ENCODE data around the gene PWP1. TPM values are rescaled to one million over a fixed set of nuclear protein-coding genes. Genes with fewer than 3 reads are reported as not detected.
"Not testable (repeated sequence)": the region's sequence is repeated elsewhere in the genome, so short reads cannot be mapped to it uniquely, and the experiment has no call there.

Gene PWP1
- total RNA-seq, 1 donor from 2014 or later: 13.3 TPM

- ATAC-seq (no peak), DNase-seq (ENCODE audit: missing footprints) (no peak)
- intact Hi-C loops (cut with DNase I): no loop called here
These were observed 22.3 kb upstream of the PWP1 start for GRCh38 chr12:107663277-107663676.

- no peak for DNase-seq (ENCODE audit: missing footprints)
- intact Hi-C loops (cut with DNase I): no loop called here
- ATAC-seq: no peak
These were observed 19.6 kb upstream of the PWP1 start for GRCh38 chr12:107666009-107666408.

- DNase-seq (ENCODE audit: missing footprints) (no peak), ATAC-seq (no peak)
- intact Hi-C loops (cut with DNase I): no loop called here
These were observed 18.1 kb upstream of the PWP1 start for GRCh38 chr12:107667464-107667863.

GRCh38 chr12:107668320-107669098 is 17.1 kb upstream of the PWP1 start:
- DNase-seq (ENCODE audit: missing footprints) (no peak), ATAC-seq (no peak)
- intact Hi-C loops (cut with DNase I): no loop called here

GRCh38 chr12:107669946-107670345 is 15.7 kb upstream of the PWP1 start:
- ATAC-seq: no peak
- no peak for DNase-seq (ENCODE audit: missing footprints)
- intact Hi-C loops (cut with DNase I): no loop called here

- intact Hi-C loops (cut with DNase I): no loop called here
- DNase-seq (ENCODE audit: missing footprints) (no peak), ATAC-seq (no peak)
These were observed 14.5 kb upstream of the PWP1 start for GRCh38 chr12:107670999-107671643.

GRCh38 chr12:107677671-107678070 is 7.9 kb upstream of the PWP1 start:
- intact Hi-C loops (cut with DNase I): loop anchor here (5.0 kb wide), 1 partner anchor 210 kb away; no protein-coding TSS in a partner anchor
- DNase-seq (ENCODE audit: missing footprints) (no peak), ATAC-seq (no peak)

GRCh38 chr12:107679336-107679735 is 6.3 kb upstream of the PWP1 start:
- ATAC-seq (no peak), DNase-seq (ENCODE audit: missing footprints) (no peak)
- intact Hi-C loops (cut with DNase I): loop anchor here (5.0 kb wide), 1 partner anchor 208 kb away; no protein-coding TSS in a partner anchor

- DNase-seq (ENCODE audit: missing footprints): no peak
- no peak for ATAC-seq
- intact Hi-C loops (cut with DNase I): no loop called here
These were observed 4.2 kb upstream of the PWP1 start for GRCh38 chr12:107681455-107681835.

- DNase-seq (ENCODE audit: missing footprints) (no peak), ATAC-seq (no peak)
- intact Hi-C loops (cut with DNase I): no loop called here
These were observed 3.5 kb upstream of the PWP1 start for GRCh38 chr12:107681836-107682820.

- intact Hi-C loops (cut with DNase I): no loop called here
- no peak for DNase-seq (ENCODE audit: missing footprints)
- ATAC-seq: no peak
These were observed 1.4 kb upstream of the PWP1 start for GRCh38 chr12:107684029-107684795.

- ATAC-seq: no peak
- intact Hi-C loops (cut with DNase I): loop anchor here (5.0 kb wide), 1 partner anchor 77 kb away; the partner anchor contains the start of gene PRDM4
- no peak for DNase-seq (ENCODE audit: missing footprints)
These were observed 624 bp upstream of the PWP1 start for GRCh38 chr12:107684990-107685359.

GRCh38 chr12:107695772-107696171 is 10.2 kb downstream of the PWP1 start:
- DNase-seq (ENCODE audit: missing footprints); ATAC-seq; intact Hi-C loops (cut with DNase I): not testable (repeated sequence)

- intact Hi-C loops (cut with DNase I): no loop called here
- DNase-seq (ENCODE audit: missing footprints) (no peak), ATAC-seq (no peak)
These were observed 16.5 kb downstream of the PWP1 start for GRCh38 chr12:107702106-107702505.

- DNase-seq (ENCODE audit: missing footprints) (no peak), ATAC-seq (no peak)
- intact Hi-C loops (cut with DNase I): no loop called here
These were observed 18.4 kb downstream of the PWP1 start for GRCh38 chr12:107704041-107704440.

- intact Hi-C loops (cut with DNase I); DNase-seq (ENCODE audit: missing footprints); ATAC-seq: not testable (repeated sequence)
These were observed 19.9 kb downstream of the PWP1 start for GRCh38 chr12:107705522-107705921.

GRCh38 chr12:107715780-107716179 is 30.2 kb downstream of the PWP1 start:
- intact Hi-C loops (cut with DNase I): no loop called here
- ATAC-seq (no peak), DNase-seq (ENCODE audit: missing footprints) (no peak)

- ATAC-seq (no peak), DNase-seq (ENCODE audit: missing footprints) (no peak)
- intact Hi-C loops (cut with DNase I): no loop called here
These were observed 33.0 kb downstream of the PWP1 start for GRCh38 chr12:107718606-107719005.

All from Right ventricle myocardium inferior (tissue), 1 donor.